Stomach (tissue), 9 donors: Measurements from ENCODE around the gene WDSUB1. TPM values are rescaled to one million over a fixed set of nuclear protein-coding genes. Genes with fewer than 3 reads are reported as not detected.

Experiments
- DNase-seq, 2 donors: peaks; one replicate each; pipeline versions ENCODE4 v3.0.0 to v3.0.0-alpha.2; 2013 to 2019
- H3K27ac ChIP-seq, 5 donors: fragments of 200-600 bp in 4 of 5; sonication (generic) in 4 of 5; one replicate each; pipeline ENCODE4 v1.5.1; 2013 to 2019; ENCODE audit warnings: mild to moderate bottlenecking in 1 of 5, moderate library complexity in 1 of 5
- H3K27me3 ChIP-seq, 3 donors: fragments of 200-600 bp; sonication (generic); one replicate each; pipeline ENCODE4 v1.5.1; 2017 to 2019; ENCODE audit warnings: mixed run types in 1 of 3
- H3K36me3 ChIP-seq, 4 donors: fragments of 200-600 bp; sonication (generic); 1 replicate in 3 of 4; 2 replicates in 1 of 4; pipeline ENCODE4 v1.5.1; 2016 to 2019
- H3K4me1 ChIP-seq, 4 donors: fragments of 200-600 bp; sonication (generic); one replicate each; pipeline ENCODE4 v1.5.1; 2016 to 2019
- H3K4me3 ChIP-seq, 4 donors: fragments of 200-600 bp; sonication (generic) in 3 of 4; one replicate each; pipeline ENCODE4 v1.5.1; 2016 to 2019; ENCODE audit warnings: mild to moderate bottlenecking in 1 of 4
- H3K9me3 ChIP-seq, 4 donors: fragments of 200-600 bp; sonication (generic); one replicate each; pipeline ENCODE4 v1.5.1; 2016 to 2019
- CTCF ChIP-seq, 7 experiments: fragments of 450-650 bp in 4 of 7; fragments of 200-600 bp in 3 of 7; sonication (generic) in 3 of 7; IDR thresholded peaks; one replicate each; pipeline ENCODE4 v1.5.1; 2016 to 2019; ENCODE audit warnings: antibody characterized with exemption in 7 of 7, control low read depth in 2 of 7, mild to moderate bottlenecking in 1 of 7
- EP300 ChIP-seq: sonication (generic); formaldehyde crosslinking; IDR thresholded peaks from one replicate; pipeline ENCODE4 v1.6.1; 2017; ENCODE audit warnings: antibody characterized with exemption
- POLR2A ChIP-seq, 4 donors: fragments of 450-650 bp; IDR thresholded peaks; one replicate each; pipeline ENCODE4 v1.6.1; 2016; ENCODE audit warnings: antibody characterized with exemption in 4 of 4, control low read depth in 2 of 4, mild to moderate bottlenecking in 1 of 4, moderate library complexity in 1 of 4
- POLR2AphosphoS5 ChIP-seq, 3 donors: sonication (generic); formaldehyde crosslinking; IDR thresholded peaks; one replicate each; pipeline ENCODE4 v1.6.1; 2016; ENCODE audit warnings: antibody characterized with exemption in 3 of 3
- WGBS, 5 donors: extraction: QIAGEN DNeasy Blood & Tissue Kit in 3 of 5; methylation state at CpG; one replicate each; pipeline versions ENCODE4 v1.1.5 to v1.1.7; 2013 to 2018; 5-methylcytosine and 5-hydroxymethylcytosine counted together
- intact Hi-C: fragments of 100-400 bp; cut with DNase I; formaldehyde crosslinking; loops from one replicate; pipeline ENCODE4 v1.15.1; 2023; ENCODE audit warnings: low total_unique reads
- polyA plus RNA-seq, 3 donors: library from polyadenylated mRNA; stranded (reverse); fragments of 200-250 nt; gene quantifications; one replicate each; pipeline ENCODE4 v1.2.3, GENCODE V29; 2013
- total RNA-seq, 5 donors: library from RNA; depleted of rRNA; stranded (reverse); fragments of >200 nt; gene quantifications; one replicate each; pipeline versions ENCODE4 v1.1.0 to v1.2.3, GENCODE V29; 2014 to 2016
- donor health status: healthy with polysubstance abuse.
- donor health status: Bipolar disorder and iron deficiency.
- donor health status: healthy.

Gene WDSUB1
- total and polyA plus RNA-seq, 8 donors: 1.3 to 16.3 (median 6.3) TPM

- peak overlapping the region in 1 of 5 donors; percentile 9 for H3K27ac ChIP-seq
- 26 to 74% (median 46%) methylated on average over 2 of the region's 2 CpGs for WGBS, 5 donors
- no peaks in the 10 kb centered on the region for H3K27me3 ChIP-seq
- H3K36me3 ChIP-seq: peaks cover 7 to 46% (median 41%) of the 10 kb centered on the region in 4 donors
- TF ChIP-seq CTCF (IDR thresholded peaks at IDR 0.05) (no peak), EP300 (no peak), POLR2AphosphoS5 (IDR thresholded peaks at IDR 0.05) (peak in 1 of 3 donors; percentile 43)
- intact Hi-C loops: no loop called here
- no peak overlapping the region for H3K4me3 ChIP-seq
- no peaks in the 10 kb centered on the region for H3K4me1 ChIP-seq
- no peak for DNase-seq
- no peaks in the 10 kb centered on the region for H3K9me3 ChIP-seq
These were observed 30.3 kb downstream of the WDSUB1 start for GRCh38 chr2:159256159-159256558.

GRCh38 chr2:159252905-159253304 is 33.6 kb downstream of the WDSUB1 start:
- no peaks in the 10 kb centered on the region for H3K9me3 ChIP-seq
- WGBS, 5 donors: 94 to 99% (median 96%) methylated on average over 4 of the region's 4 CpGs
- TF ChIP-seq EP300 (no peak), POLR2A (IDR thresholded peaks at IDR 0.05) (no peak), CTCF (IDR thresholded peaks at IDR 0.05) (no peak), POLR2AphosphoS5 (IDR thresholded peaks at IDR 0.05) (no peak)
- intact Hi-C loops: no loop called here
- H3K27ac ChIP-seq: no peak overlapping the region
- no peak overlapping the region for H3K4me3 ChIP-seq
- no peak for DNase-seq
- H3K27me3 ChIP-seq: no peaks in the 10 kb centered on the region
- H3K36me3 ChIP-seq: peaks cover 7 to 36% (median 32%) of the 10 kb centered on the region in 4 donors
- peaks cover 0 to 17% (median 7%) of the 10 kb centered on the region in 4 donors for H3K4me1 ChIP-seq

DNA sequence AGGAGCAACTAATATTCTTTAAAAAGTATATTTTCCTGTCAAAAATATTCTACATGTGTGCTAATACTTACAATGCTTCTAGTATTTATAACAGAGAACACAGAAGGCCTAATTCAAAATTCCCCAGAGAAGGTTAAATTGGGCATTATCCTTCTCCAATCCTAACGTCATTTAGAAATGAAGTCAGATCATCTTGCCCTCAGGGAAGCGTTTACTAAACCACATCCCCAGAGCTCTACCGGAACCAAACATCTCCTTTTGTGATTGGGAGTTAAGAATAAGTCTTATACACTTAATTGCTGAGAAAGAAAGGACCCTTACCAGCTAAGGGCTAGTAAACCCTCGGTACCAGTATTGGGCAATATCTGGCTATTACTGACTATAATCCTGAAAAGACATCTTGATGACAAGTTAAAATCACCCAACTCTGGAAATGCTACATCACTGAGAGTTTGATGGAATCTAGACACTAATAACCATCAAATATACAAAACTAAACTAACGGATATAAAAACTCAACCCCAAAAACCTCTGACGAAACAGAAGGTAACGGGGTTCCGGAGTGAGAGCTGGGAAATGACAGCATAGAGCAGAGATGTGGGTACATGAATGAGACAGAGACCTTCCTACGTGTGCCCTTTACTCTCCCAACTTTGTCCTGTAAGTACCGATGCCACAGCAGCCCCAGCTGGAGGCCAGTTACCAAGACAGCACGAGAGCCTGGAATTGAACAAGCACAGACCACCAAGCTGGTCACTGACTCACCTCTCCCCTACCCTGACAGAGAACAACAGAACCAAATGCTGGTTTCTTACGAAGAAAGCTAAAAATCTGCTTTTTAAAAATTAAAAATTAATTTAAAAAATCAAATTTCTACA is 35.0 kb downstream of the WDSUB1 start:
- H3K27ac ChIP-seq: no peak overlapping the region
- H3K9me3 ChIP-seq: peaks cover 0 to 6% (median 0%) of the 10 kb centered on the region in 4 donors
- no peak overlapping the region for H3K4me3 ChIP-seq
- intact Hi-C loops: no loop called here
- TF ChIP-seq EP300 (no peak), POLR2A (IDR thresholded peaks at IDR 0.05) (no peak), CTCF (IDR thresholded peaks at IDR 0.05) (no peak), POLR2AphosphoS5 (IDR thresholded peaks at IDR 0.05) (no peak)
- H3K36me3 ChIP-seq: peaks cover 0 to 35% (median 26%) of the 10 kb centered on the region in 4 donors
- no peak for DNase-seq
- H3K27me3 ChIP-seq: no peaks in the 10 kb centered on the region
- H3K4me1 ChIP-seq: peaks cover 0 to 17% (median 7%) of the 10 kb centered on the region in 4 donors
- whole genome bisulfite sequencing, 5 donors: 84 to 89% (median 89%) methylated on average over 12 of the region's 12 CpGs

GRCh38 chr2:159249990-159250715 is 36.4 kb downstream of the WDSUB1 start:
- Histone ChIP-seq H3K27ac (peak overlapping the region in 4 of 5 donors; percentile 33 to 64 (median 39)), H3K4me1 (peaks cover 0 to 17% (median 7%) of the 10 kb centered on the region in 4 donors), H3K4me3 (no peak overlapping the region), H3K9me3 (peaks cover 0 to 9% (median 0%) of the 10 kb centered on the region in 4 donors), H3K27me3 (no peaks in the 10 kb centered on the region), H3K36me3 (peaks cover 0 to 41% (median 35%) of the 10 kb centered on the region in 4 donors)
- TF ChIP-seq CTCF (IDR thresholded peaks at IDR 0.05) (no peak), POLR2AphosphoS5 (IDR thresholded peaks at IDR 0.05) (peak in 2 of 3 donors; percentile 21 to 33), POLR2A (IDR thresholded peaks at IDR 0.05) (no peak), EP300 (no peak)
- DNase-seq: peak in 1 of 2 donors; percentile 51
- WGBS, 5 donors: 51 to 63% (median 58%) methylated on average over 7 of the region's 7 CpGs
- intact Hi-C loops: no loop called here
